Adrenal gland (tissue), 12 donors: ENCODE measurements around the gene PCGF3. TPM values are rescaled to one million over a fixed set of nuclear protein-coding genes. Genes with fewer than 3 reads are reported as not detected.

ENCODE experiments used
- DNase-seq, 7 donors: peaks; one replicate each; pipeline ENCODE4 v3.0.0-alpha.2; 2019 to 2020
- H3K27ac ChIP-seq, 5 donors: fragments of 200-600 bp; sonication (generic) in 4 of 5; 1 replicate in 3 of 5; 2 replicates in 2 of 5; pipeline versions ENCODE4 v1.5.1 to v1.8.0; 2016 to 2020; ENCODE audit warnings: mild to moderate bottlenecking in 1 of 5
- H3K27me3 ChIP-seq: fragments of 200-600 bp; 2 replicates; pipeline ENCODE4 v1.8.0; 2021
- H3K36me3 ChIP-seq, 2 donors: fragments of 200-600 bp; replicated peaks in 1 of 2; 1 replicate in 1 of 2; 2 replicates in 1 of 2; pipeline versions ENCODE4 v1.5.1 to v1.8.0; 2018 to 2022
- H3K4me1 ChIP-seq, 2 donors: fragments of 200-600 bp; replicated peaks in 1 of 2; 1 replicate in 1 of 2; 2 replicates in 1 of 2; pipeline versions ENCODE4 v1.5.1 to v1.8.0; 2018 to 2021
- H3K4me3 ChIP-seq, 4 donors: fragments of 200-600 bp; sonication (generic) in 3 of 4; one replicate each; pipeline ENCODE4 v1.5.1; 2016 to 2018
- H3K9me3 ChIP-seq, 3 donors: fragments of 200-600 bp; sonication (generic) in 1 of 3; replicated peaks in 1 of 3; 1 replicate in 2 of 3; 2 replicates in 1 of 3; pipeline versions ENCODE4 v1.5.1 to v1.8.0; 2016 to 2021
- CTCF ChIP-seq, 6 experiments: fragments of 450-650 bp in 4 of 6; fragments of 200-600 bp in 2 of 6; sonication (generic) in 1 of 6; IDR thresholded peaks; 1 replicate in 5 of 6; 2 replicates in 1 of 6; pipeline versions ENCODE4 v1.5.1 to v1.8.0; 2016 to 2021; ENCODE audit warnings: antibody characterized with exemption in 6 of 6, mild to moderate bottlenecking in 2 of 6, moderate library complexity in 1 of 6
- POLR2A ChIP-seq, 2 donors: fragments of 450-650 bp; IDR thresholded peaks; one replicate each; pipeline ENCODE4 v1.6.1; 2017; ENCODE audit warnings: antibody characterized with exemption in 2 of 2, mild to moderate bottlenecking in 2 of 2, moderate library complexity in 1 of 2
- WGBS, 4 donors: extraction: QIAGEN DNeasy Blood & Tissue Kit in 2 of 4; methylation state at CpG; one replicate each; pipeline versions ENCODE4 v1.1.5 to v1.1.7; 2013 to 2017; 5-methylcytosine and 5-hydroxymethylcytosine counted together
- intact Hi-C, 2 donors: fragments of 100-400 bp; cut with DNase I; formaldehyde crosslinking; loops; one replicate each; pipeline versions ENCODE4 v1.14.1 to v1.15.0; 2022 to 2023
- polyA plus RNA-seq, 3 donors: library from polyadenylated mRNA; stranded (reverse); fragments of 200-250 nt in 2 of 3; fragments of 350-450 nt in 1 of 3; fragmentation: Illumina TruSeq in 1 of 3; extraction: RNeasy Lipid Tissue Mini Kit (QIAGEN cat#74804) in 1 of 3; gene quantifications; one replicate each; pipeline ENCODE4 v1.2.3, GENCODE V29; 2013 to 2014
- total RNA-seq, 9 donors: library from RNA; depleted of rRNA in 4 of 9; stranded (reverse); fragments of >200 nt in 4 of 9; fragments of 120-200 nt in 1 of 9; fragmentation: NEBNext Ultra II Directional in 1 of 9; extraction: Animal tissue kit (Norgen Biotek cat#: 25700) in 1 of 9; gene quantifications; one replicate each; pipeline versions ENCODE4 v1.1.0 to v1.2.4, GENCODE V29; 2013 to 2023
- donor health status: healthy with polysubstance abuse.
- donor health status: Bipolar disorder and iron deficiency.
- donor health status: DM: yes; HTN: yes; CAD: no.
- donor health status: DM: no; HTN: no; CAD: no.
- donor health status: DM: no; HTN: no; CAD: no.
- donor health status: DM: yes; HTN: yes; CAD: no.

PCGF3 gene
- total and polyA plus RNA-seq, 12 donors, result 26.4 to 178 (median 70.7) TPM

DNA sequence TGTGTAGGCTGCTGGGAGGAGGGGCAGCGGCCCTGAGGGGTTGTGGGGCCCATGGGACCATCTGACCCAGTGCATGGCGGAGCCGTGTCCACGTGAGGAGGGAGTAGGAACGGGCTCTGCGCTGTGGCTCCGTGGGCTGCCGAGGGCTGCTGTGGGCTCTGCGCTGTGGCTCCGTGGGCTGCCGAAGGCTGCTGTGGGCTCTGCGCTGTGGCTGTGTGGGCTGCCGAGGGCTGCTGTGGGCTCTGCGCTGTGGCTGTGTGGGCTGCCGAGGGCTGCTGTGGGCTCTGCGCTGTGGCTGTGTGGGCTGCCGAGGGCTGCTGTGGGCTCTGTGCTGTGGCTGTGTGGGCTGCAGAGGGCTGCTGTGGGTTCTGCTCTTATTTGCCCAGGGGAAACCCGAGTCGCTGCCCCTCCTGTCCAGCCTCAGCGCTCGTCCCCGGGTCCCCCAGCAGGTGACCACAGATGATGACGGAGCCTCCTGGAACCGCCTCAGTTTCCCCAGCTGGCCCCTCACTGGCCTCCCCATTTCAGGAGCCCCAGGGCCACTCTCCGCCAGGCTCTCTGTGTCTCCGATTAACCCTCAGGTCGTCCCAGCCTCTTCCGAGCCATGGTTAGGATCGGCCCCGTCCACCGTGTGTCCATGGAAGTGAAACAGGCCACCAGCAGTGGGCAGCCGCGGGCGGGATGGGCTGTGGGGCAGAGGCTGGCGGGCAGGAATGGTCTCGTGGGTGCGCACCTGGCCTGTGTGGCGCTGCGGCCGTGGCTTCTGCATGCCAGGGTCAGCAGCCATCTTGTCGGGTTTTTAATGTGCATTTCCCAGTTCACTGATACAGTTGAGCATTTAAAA is 20.0 kb downstream of the PCGF3 start:
- Histone ChIP-seq H3K9me3 (no peaks in the 10 kb centered on the region), H3K4me1 (peaks cover 57 to 64% of the 10 kb centered on the region in 2 donors), H3K36me3 (peaks cover 0 to 4% of the 10 kb centered on the region in 2 donors), H3K27ac (peak overlapping the region; percentile 14 to 95 (median 91)), H3K27me3 (no peaks in the 10 kb centered on the region), H3K4me3 (no peak overlapping the region)
- peak in 6 of 7 donors; percentile 52 to 63 (median 59) for DNase-seq
- intact Hi-C loops, result no loop called here
- peak in 3 of 6 experiments; percentile 8 to 21 (median 13) for TF ChIP-seq CTCF (IDR thresholded peaks at IDR 0.05)
- no peak for TF ChIP-seq POLR2A (IDR thresholded peaks at IDR 0.05)
- WGBS, 4 donors, result 63 to 85% (median 80%) methylated on average over 22 to 41 of the region's 41 CpGs

GRCh38 chr4:726235-726787 is 20.7 kb downstream of the PCGF3 start:
- DNase-seq, result peak; percentile 48 to 85 (median 77)
- WGBS, 4 donors, result 16 to 21% (median 18%) methylated on average over 9 to 16 of the region's 16 CpGs
- Histone ChIP-seq H3K27me3 (no peaks in the 10 kb centered on the region), H3K4me1 (peaks cover 50 to 58% of the 10 kb centered on the region in 2 donors), H3K36me3 (peaks cover 0 to 11% of the 10 kb centered on the region in 2 donors), H3K9me3 (no peaks in the 10 kb centered on the region), H3K4me3 (no peak overlapping the region), H3K27ac (peak overlapping the region; percentile 81 to 95 (median 91))
- intact Hi-C loops, result no loop called here
- no peak for TF ChIP-seq CTCF (IDR thresholded peaks at IDR 0.05)
- peak in 1 of 2 donors; percentile 22 for TF ChIP-seq POLR2A (IDR thresholded peaks at IDR 0.05)

DNA sequence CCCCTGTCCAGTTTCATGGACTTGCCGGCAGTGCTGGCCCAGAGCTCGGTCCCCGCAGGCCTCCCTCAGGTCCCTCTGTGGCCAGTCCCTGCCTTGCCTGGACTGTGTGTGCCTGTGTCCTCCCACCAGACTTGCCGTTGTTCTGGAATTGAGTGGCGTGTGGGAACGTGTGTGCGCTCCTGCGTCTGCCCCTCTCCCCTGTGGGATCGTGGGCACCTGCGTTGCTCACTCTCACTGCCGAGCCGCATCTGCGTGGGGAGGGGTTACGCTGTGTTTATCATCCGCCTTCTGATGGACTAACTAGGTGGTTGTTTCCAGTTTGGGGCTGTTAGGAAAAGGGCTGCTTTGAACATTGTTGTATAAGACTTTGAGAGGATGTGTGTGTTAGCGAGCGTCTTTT is 21.2 kb downstream of the PCGF3 start:
- intact Hi-C loops, result no loop called here
- no peak overlapping the region for H3K4me3 ChIP-seq
- H3K27ac ChIP-seq, result peak overlapping the region; percentile 81 to 95 (median 91)
- no peaks in the 10 kb centered on the region for H3K27me3 ChIP-seq
- peak in 4 of 7 donors; percentile 28 to 55 (median 54) for DNase-seq
- H3K9me3 ChIP-seq, result no peaks in the 10 kb centered on the region
- 36 to 53% (median 48%) methylated on average over 14 to 17 of the region's 17 CpGs for whole genome bisulfite sequencing, 4 donors
- H3K4me1 ChIP-seq, result peaks cover 45 to 53% of the 10 kb centered on the region in 2 donors
- H3K36me3 ChIP-seq, result peaks cover 0 to 12% of the 10 kb centered on the region in 2 donors
- TF ChIP-seq CTCF (IDR thresholded peaks at IDR 0.05) (no peak), POLR2A (IDR thresholded peaks at IDR 0.05) (peak in 1 of 2 donors; percentile 14)

DNA sequence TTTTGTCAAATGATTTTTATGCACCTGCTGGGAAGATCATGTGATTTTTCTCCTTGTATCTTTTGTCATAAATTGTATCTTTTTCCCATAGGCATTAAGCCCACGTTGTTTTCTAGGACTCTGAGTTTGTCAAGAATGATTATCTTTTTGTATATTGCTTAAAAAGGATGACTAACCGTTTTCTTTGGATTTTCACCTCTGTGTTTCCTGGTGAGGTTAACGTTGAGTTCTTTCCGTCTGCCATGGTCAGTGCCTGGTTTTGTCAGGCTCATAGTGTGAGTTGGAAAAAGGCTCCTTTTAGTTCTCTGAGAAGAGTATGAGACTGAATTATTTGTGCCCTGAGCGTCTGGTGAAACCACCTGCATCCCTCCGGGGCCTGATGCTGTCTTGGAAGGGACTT is 21.9 kb downstream of the PCGF3 start:
- H3K4me1 ChIP-seq, result peaks cover 41 to 52% of the 10 kb centered on the region in 2 donors
- H3K36me3 ChIP-seq, result peaks cover 0 to 14% of the 10 kb centered on the region in 2 donors
- no peak for DNase-seq
- H3K27ac ChIP-seq, result peak overlapping the region; percentile 81 to 95 (median 91)
- no peaks in the 10 kb centered on the region for H3K9me3 ChIP-seq
- TF ChIP-seq CTCF (IDR thresholded peaks at IDR 0.05) (no peak), POLR2A (IDR thresholded peaks at IDR 0.05) (no peak)
- H3K4me3 ChIP-seq, result no peak overlapping the region
- 47 to 56% (median 51%) methylated on average over 6 of the region's 6 CpGs for WGBS, 4 donors
- intact Hi-C loops, result no loop called here
- no peaks in the 10 kb centered on the region for H3K27me3 ChIP-seq
